Activated CD8-positive, alpha-beta memory T cell treated with anti-CD3 and anti-CD28 coated beads for 24 hours (primary cell): ENCODE results near the gene FNIP1.
"Not testable (repeated sequence)": the region's sequence is repeated elsewhere in the genome, so short reads cannot be mapped to it uniquely, and the experiment has no call there.

ENCODE experiments used
- DNase-seq: peaks from one replicate; pipeline ENCODE4 v3.0.0-alpha.2; 2020

The FNIP1 gene

DNA sequence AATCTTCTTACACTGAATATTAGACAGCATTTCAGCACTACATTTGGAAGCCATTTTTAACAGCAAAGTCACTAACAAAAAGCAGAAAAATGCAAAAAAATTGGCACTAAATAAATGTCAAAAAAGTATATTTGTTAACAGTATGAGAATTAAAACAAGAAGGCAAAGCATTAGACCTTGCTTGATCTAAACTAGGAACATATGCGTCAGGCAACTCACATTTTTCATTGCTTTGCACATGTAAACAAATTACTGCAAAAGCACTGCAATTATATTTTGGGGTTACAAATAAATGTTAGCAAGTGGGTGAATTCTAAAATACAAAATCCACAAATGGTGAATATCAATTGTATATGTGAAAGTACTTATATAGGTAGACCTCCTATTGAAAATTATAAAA, 112.8 kb downstream of the FNIP1 start:
- DNase-seq: no peak

DNA sequence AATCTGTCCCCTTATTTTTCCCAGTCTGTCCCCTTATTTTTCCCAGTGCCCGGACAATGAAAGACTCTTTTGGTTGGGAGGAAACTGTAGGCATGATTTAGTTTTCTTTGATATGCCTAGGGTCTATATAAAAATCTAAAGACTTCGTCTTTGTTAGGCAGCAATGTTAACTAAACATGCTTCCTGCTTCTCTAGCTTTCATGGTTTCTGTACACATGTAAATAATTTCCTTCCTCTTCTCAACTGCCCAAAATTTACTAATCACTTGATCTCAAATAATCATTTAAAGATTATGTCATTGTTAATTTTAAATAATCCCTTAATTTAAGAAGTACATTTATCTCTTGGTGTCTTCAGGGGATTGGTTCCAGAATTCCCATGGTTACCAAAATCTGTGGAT, 114.0 kb downstream of the FNIP1 start:
- no peak for DNase-seq

DNA sequence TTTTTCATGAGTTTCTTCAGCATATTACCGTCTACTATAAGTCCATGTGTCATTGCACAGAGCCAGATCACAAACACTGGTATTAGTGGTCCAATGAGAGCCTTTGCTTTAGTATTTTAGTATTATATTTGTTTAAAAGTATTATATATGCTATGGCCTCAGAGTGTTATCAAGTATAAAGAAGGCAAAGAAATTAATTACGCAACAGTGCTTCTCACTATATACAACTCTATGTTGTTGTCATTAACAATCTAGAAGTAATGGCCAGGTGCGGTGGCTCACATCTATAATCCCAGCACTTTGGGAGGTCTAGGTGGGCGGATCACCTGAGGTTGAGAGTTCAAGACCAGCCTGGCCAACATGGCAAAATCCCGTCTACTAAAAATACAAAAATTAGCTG, 114.6 kb downstream of the FNIP1 start:
- DNase-seq: no peak

DNA sequence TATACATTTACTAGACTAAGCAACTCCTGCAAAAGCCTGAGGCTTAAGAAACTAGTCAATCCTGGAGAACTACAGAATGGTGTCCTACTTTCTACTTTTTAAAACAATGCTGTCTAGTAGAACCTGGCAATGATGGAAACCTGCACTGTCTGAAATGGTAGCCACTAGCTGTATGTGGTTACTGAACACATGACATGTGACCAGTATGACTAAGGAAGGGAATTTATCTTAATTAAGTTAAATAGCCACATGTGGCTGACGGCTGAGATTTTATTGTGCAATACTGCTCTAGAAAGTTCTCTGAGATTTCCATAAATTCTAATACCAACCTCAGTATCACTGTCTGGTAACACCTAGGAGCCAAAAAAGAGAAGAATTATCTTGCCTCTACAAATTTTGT, 116.9 kb downstream of the FNIP1 start:
- DNase-seq: no peak

DNA sequence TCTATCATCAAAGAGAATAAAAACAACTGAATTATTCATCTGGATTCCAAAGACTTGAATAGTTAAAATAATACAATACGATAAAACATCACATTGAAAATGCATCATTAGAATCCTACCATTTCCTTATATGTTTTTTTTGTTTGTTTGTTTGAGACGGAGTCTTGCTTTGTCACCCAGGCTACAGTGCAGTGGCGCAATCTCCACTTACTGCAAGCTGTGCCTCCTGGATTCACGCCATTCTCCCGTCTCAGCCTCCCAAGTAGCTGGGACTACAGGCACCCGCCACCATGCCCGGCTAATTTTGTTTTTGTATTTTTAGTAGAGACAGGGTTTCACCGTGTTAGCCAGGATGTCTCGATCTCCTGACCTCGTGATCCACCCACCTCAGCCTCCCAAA, 118.5 kb downstream of the FNIP1 start:
- not testable (repeated sequence) for DNase-seq

DNA sequence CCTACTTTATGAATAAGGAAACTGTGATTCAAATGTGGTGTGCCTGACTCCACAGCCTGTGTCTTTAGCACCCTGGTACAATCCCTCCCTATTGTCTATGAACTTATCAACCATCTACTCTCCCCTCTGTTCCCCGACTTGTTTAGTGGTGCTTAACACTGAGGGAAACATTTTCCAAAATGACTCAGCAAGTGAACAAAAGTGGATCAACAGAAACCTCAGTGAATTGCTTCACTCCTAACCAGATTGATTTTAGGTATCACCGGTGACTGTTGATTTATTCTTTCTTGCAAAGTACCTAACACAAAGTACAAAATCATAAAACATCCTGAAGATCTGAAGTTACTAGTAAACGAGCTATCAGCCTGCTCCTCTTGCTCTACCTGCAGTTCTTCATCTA, 119.7 kb downstream of the FNIP1 start:
- DNase-seq: no peak

DNA sequence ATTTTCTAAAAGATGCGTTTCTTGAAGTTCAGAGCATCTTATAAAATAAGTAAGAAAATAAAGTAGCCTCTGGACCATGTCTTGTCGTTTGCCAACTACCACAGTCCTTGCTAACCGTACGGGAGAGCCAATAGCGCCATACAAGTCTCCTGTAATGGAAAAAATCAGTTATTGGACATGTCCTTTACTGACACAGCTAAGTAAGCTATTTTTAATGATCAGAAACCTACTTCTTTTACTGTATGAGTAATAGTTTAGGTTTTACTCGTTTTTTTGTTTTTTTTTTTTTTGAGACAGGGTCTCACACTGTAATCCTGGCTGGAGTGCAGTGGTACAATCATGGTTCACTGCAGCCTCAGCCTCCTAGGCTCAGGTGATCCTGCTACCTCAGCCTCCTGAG, 124.0 kb downstream of the FNIP1 start:
- no peak for DNase-seq

DNA sequence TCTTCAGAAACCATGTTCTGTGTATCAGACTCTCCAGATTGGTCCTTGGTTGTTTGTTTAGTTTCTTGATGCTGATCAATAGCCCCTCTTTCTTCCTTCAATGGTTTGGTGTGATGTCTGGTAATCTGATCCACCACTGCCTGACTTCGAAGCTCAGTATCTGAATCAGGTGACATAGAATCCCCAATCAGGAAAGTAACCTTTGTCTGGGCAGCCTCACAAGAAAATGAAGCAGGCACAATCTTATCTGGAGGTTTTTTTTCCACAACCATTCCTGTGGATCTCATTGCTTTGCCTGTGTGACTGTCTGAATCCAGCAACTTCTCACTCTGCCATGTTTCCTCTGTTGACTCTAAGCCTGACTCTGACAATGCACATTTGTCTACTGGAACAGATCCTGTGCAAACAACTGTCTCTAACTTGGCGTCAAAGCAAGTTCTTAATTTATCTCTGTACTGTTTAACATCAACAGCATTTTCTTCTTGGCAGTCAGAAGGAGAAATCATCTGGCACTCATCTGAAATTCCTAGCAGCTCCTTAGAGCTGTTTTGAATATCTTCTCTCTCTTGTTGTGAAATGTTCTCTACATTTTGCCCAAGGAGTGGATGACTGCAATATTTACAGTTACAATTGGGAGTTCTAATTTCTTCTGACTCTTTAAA, 124.7 kb downstream of the FNIP1 start:
- no peak for DNase-seq

DNA sequence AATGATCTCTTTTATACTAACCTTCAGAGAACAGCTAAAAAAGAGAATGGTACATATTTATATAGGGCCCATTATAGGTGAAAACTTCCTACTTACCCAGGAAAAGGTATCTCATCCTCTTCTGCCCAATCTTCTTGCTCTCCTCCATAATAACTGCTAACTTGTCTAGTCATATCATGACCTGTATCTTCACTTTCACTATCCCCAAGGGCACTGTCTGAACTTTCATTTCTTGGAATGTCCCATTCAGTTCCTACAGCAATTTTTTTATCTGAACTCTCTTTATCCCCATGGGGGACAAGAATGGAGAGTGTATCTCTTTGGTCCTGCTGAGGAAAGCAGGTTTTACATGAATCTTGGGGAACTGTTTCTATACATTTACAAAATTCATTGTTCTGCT, 125.4 kb downstream of the FNIP1 start:
- DNase-seq: no peak

DNA sequence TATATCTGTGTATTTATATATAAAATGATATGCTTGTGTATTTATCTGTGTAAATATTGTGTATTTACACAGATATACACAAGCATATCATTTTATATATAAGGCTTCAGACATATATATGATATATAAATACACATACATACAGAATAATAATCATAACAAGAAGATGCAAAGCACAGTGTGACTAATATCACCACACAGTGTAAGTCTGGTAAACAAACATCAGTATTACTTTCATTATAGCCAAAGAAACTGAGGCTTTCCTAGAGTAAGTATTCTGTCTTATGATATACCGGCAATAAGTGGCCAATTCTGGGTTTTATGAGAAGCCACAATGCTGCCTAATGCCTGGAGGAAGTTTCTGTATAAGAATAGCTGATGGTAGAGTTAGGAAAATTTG, 131.9 kb downstream of the FNIP1 start:
- no peak for DNase-seq

DNA sequence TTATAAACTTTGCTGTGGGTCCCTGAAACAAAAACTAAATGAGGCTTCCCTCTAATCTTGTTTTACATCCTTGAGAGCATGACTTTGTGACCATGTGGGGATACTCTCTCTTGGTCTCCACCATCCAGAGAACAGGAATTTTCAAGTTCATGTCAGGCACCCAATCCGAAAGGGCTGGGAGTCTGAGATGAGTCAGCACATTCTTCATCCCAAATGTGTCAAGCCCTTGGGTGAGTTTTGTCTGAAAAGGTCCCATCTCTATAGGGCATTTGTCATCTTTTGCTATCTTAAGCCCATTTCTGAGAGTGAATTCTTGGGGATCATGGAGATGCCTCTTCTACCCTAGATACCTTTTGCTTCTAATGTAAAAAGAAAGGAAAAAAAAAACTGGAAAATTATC, 134.9 kb downstream of the FNIP1 start:
- no peak for DNase-seq

DNA sequence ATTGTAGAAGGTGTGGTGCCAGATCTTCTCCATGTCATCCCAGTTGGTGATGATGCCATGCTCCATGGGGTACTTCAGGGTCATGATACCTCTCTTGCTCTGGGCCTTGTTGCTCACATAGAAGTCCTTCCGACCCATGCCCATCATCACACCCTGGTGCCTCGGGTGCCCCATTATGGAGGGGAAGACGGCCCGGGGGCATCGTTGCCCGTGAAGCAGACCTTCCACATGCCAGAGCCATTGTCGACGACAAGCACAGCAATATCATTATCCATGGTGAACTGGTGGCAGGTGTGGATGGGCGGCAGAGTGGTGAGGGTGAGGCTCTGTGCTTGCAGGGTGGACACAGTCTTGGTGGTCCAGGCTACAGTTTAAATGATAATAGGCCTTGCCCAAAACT, 137.0 kb downstream of the FNIP1 start:
- no peak for DNase-seq

DNA sequence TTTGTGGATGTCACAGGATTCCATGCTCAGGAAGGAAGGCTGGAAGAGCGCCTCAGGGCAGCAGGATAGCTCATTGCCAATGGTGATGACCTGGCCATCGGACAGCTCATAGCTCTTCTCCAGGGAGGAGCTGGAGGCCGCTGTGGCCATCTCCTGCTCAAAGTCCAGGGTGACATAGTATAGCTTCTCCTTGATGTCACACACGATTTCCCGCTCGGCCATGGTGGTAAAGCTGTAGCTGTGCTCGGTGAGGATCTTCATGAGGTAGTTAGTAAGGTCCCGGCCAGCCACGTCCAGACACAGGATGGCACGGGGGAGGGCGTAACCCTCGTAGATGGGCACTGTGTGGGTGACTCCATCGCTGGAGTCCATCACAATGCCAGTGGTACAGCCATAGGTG, 137.5 kb downstream of the FNIP1 start:
- no peak for DNase-seq

DNA sequence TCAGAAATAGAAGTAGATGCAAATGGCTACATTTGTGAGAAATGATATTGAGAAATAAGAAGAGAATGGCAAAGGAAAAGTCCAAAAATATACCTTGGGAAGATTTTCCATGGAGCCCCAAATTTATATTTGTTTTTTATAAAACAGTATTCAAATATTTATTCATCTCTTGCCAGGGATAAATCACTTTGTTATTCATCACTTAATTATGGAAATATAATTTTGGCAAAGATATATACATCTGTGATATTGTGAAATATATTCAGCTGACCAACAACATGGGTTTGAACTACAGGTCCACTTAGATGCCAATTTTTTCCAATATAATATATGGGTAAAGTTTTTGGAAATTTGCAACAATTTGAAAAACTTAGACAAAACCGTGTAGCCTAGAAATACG, 142.0 kb downstream of the FNIP1 start:
- DNase-seq: no peak

DNA sequence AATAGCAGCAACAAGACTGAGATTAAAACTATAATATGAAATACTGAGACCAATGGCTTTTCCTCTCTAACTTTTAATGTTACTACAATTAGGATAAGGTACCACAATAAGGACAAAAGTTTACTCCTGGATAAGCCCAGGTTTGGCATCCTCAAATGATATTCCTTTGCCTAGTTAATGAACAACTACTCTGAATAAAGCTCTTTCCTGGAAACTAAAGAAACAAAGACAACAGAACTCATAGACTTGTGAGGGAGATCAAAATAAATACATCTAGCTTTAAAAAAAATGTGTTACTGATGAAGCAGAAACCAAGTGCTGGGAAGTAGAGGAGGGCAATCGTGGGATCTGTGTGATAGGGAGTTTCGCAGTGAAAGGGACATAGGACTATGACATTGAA, 142.5 kb downstream of the FNIP1 start:
- no peak for DNase-seq

DNA sequence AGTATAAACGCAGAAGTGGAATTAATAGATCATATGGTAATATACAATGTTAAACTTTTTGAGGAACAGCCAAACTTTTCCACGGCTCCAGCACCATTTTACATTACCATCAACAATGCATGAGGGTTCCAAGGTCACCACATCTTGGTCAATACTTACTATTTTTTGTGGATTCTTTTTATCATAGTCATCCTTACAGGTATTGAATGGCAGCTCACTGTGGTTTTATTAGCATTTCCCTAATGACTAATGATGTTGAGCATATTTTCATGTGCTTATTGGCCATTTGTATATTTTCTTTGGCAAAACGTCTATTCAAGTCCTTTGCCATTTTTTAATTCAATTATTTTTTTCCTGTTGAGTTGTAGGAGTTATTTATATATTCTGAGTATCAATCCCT, 147.7 kb downstream of the FNIP1 start:
- no peak for DNase-seq

DNA sequence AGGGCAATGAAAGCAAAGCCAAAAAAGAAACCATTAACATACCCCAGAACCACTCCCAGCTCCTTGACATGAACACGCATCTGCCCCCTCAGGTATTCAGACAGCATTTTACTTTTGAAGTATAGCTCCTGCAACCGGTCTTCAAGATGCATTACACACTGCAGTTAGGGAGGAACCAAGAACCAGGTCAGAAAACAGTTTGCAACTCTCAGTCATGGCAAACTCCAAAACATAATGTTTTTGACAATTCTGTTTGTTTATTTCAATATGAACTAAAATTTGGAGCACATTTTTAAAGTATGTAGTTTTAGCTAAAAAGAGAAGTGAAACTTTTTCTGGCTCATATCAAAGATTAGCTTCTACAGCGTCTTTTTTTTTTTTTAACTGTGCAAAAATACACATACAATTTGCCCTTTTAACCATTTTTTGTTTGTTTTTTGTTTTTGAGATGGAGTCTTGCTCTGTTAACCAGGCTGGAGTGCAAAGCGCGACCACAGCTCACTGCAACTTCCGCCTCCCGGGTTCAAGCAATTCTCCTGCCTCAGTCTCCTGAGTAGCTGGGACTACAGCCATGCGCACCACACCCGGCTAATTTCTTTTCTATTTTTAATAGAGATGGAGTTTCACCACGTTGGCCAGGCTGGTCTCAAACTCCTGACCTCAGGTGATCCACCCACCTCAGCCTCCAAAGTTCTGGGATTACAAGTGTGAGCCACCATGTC, 149.6 kb downstream of the FNIP1 start:
- DNase-seq: no peak

DNA sequence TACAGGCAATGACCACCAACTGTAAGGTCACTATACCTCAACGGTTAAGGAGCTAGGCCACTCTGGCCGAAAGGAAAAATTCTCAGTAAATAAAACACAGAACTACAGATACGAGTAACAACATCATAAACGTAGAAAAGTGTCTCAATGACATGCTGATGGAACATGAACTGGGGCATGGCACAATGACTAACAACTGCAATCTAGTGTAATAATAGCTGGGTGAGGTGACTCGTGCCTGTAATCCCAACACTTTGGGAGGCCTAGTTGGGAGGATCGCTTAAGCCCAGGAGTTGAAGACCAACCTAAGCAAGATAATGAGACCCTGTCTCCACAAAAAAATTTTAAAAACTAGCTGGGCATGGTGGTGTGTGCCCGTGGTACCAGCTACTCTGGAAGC, 152.0 kb downstream of the FNIP1 start:
- no peak for DNase-seq

DNA sequence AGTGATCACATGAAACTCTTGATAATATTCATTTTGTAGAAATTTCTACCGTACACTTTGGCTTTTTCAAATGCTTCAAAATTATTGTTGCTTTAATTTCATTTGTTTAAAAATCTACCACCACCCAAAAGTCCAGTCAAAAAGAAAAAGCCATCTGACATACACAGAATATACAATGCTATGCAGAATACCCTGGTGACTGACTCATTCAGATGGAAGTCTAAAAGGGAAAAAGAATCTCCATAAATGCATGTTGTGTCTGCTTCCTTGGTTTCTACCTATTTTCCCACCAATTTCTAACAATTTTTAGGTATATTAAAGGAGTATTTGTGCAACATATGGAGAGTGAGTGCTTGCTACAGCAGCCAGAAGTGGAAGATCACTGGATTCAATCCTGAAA, 152.4 kb downstream of the FNIP1 start:
- DNase-seq: no peak

DNA sequence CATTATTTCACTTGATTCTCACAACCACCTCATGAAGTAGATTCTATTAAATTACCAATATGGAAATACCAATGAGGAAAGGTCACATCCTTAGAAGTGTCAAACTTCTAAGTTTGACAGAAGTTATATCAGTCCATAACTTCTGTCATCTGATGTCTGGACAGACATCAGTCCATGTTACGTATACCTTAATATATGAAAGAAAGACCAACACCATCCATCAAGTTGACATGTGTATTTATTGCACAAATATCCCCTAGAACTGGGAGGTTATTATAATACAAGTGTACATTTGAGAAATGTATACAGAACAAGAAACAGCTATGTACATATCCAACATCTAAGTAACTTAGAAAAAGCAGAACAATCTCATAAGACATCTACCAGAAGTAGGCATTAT, 155.3 kb downstream of the FNIP1 start:
- DNase-seq: no peak

DNA sequence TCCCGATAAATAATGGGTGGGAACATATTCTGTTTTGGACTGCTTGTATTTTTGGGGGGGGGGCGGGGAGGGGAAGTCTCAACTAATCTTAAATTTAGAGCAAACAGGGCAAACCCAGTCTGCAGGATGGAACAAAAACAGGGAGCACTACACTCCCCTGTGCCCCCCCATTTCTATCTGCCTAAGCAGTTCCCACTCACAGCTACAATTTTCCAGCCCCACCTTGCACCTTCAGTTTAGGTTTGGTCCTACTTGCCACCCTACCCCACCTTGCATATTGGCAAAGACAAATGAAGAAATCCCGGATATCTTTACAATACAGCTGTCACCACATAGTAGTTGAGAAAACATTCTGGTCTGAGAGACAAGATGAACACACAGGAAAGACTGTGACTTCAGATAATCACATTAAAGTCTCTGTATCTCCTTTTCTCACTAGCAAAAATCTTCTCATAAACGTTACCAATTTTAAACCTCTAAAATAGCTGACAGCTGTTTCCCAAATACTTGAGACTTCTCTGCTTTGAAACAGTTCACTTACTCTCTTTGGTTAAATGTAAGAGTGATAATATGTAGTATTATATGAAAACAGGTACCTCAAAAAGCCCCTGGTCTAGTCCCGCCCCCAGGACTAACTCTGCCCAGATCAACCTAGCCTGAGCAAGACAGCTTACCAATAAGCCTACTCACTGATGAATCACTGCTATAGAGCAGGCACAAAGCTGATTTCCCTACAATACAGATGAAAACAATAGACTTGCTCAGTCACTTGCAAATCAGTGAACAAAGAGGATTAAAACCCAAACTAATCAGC, 156.6 kb downstream of the FNIP1 start:
- DNase-seq: no peak

DNA sequence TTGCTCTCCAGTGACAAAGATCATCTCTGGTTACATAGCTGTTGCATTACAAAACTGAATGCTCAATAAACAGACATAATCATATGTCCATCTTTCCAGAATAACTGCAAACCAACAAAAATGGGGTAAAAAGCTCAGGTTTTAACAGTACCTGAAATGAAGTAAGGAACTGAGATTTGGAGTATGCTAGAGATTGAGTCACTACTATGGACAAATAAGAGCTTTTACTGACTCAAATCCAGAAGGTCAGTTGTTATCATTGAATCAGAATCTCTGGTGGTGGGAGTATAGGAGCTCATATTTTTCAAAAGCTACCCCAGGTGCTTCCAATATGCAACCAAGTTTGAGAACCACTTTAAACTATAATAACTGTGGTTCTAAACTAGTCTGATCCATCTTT, 157.7 kb downstream of the FNIP1 start:
- DNase-seq: no peak

DNA sequence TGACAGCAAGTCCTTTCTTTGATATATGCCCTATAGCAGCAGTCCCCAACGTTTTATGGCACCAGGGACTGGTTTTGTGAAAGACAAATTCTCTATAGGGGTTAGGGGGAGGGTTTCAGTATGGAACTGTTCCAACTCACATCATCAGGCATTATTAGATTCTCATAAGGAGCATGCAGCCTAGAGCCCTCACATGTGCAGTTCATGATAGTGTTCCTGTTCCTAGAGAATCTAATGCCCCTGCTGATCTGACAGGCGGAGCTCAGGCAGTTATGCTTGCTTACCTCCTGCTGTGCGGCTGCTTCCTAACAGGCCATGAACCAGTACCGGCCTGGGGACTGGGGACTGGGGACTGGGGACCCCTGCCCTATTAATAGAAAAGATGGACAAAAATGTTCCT, 159.1 kb downstream of the FNIP1 start:
- DNase-seq: no peak
